Limb (tissue), 2 donors: ENCODE results near the gene SSR1.

Experiments used
- DNase-seq, 2 donors: peaks; one replicate each; pipeline ENCODE4 v3.0.0-alpha.2; 2016; ENCODE audit errors: extremely low spot score in 2 of 2

Gene SSR1

DNA sequence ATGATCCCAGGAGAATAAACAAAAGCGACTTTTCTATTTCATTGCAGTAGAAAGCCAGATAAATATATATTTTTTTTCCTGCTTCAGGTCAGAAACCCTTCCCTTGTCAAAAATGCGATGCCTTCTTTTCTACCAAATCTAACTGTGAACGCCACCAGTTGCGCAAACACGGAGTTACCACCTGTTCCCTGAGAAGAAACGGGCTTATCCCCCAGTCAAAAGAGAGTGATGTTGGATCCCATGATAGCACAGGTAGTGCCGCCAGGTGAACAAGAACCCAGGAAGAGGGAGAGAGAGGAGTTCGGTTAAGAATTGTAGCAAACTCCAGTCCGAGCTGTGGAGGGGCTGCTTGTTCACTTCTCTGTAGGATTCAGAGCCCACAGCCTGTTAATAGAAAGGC lies 72.6 kb downstream of the SSR1 start:
- no peak for DNase-seq

DNA sequence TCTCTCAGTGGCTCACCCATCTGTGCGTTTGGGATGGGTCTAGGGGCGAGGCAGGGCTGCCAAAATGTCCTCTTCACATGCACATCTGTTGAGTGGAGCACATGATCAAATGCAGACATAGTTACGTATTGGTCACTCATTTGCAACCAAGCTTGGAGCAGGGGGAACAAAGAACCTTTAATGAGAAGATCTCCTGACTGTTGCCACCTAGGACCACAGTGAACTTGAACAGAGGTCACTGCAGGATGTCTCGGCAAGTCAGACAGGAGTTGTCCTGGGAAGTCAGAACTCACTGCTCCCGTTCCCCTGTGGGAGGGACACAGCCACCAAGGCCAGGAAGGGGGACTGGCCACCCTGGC lies 73.4 kb downstream of the SSR1 start:
- DNase-seq = no peak

DNA sequence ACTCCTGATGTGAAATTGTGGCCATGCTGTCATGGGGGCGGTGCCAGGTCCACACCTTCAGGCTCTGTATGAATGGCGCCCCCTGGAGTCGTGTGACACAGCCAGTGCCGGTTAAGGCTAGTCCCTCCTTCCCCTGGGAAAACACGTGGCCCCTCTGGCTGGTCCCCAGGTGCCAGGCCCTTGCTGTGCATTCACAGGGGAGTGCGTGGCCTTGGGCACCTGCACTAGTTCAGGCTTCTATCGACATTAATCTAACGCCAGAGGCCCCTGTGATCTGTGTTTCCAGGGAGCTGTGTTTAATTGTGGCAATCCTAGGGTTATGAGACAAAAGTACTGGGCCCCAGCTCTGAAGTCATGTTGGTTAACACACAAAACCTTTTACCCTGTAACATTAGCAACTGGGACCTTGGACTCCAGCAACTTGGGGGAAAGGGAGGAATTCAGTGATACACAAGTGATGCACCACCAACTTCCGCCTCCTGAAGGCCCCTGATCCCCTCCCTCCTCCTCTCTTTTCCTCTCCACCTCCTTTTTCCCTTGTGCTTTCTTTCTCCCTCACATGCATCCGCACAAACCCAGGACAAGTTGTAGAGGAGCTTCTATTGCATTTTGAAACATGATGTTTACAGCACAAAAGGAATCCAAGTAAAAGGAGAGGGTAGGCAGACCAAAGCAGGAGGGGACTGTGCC lies 74.0 kb downstream of the SSR1 start:
- peak in 1 of 2 donors; percentile 76 for DNase-seq

DNA sequence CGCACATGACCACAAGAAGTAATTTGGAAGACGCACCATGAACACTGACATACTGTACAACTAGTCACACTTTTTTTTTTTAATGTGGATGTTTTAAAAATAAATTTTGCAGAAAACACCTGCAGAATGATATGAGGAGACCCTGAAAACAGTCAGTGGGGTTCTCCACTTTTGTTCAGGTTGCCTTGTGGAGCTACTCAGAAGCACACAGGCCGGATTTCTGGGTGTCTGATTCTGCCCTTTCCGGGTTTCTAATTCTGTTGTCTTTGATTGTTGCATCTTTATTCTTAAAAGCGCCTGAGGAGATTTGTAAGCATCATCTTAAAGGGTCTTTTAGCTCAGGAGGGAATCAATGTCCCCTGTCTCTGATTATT lies 74.5 kb downstream of the SSR1 start:
- DNase-seq = no peak

DNA sequence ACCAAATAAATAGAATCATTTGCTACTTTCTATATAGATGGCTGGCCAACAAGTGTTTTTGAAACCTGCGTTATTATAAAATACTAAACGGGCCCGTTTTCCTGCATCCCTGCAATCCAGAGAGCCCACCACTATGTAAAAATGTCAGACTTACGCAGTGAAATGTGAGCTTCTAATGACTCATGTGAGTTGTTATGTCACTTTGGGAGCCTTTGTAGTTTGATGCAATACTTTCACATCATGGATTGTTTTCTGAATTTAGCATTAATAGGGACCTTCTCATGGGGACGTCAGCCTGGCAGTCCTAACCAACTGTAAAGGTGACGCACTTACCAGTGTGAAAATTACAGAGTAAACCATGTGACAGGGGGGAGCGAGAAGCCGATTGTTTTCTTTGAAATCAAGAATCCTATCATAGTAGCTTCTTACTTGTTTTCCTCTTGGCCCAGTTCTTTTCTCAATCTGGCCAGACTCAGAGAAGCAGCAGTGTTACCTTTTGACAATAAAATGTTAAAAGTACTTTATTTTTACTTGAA lies 75.3 kb downstream of the SSR1 start:
- no peak for DNase-seq

DNA sequence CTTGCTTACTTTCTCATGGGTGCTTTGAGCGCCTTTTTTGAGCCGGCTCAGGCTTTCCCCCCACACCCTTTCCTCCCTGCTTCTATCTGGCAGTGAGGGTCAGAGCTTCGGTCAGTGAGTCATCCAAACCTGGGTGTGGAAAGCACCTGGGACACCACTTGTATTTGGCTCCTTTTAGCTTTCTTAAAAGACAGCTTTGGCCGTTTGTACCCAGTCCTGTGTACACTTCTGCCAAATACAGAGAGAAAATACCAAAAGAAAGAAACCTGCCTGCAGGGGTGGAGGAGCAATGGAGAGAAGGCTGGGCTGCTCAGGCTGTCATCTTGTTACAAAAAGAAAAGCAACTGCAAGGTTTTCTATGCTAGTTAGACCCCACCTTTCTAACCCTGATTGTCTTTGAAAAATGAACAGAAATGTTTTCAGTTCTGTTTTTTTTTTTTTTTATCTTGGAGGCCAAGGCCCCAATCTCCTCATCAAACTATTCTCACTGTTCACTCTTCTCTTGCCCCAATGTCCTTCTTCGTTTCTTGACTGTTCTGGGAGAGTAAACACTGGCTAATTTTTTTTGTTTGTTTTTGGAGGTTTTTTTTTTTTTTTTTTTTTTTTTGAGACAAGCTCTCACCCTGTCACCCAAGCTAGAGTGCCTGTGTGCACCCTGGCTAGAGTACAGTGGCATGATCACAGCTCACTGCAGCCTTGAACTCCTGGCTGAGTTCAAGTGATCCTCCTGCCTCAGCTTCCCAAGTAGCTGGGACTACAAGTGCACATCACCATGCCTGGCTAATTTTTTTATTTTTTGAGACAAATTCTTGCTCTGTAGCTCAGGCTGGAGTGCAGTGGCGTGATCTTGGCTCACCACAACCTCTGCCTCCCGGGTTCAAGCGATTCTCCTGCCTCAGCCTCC lies 76.4 kb downstream of the SSR1 start:
- DNase-seq = no peak

DNA sequence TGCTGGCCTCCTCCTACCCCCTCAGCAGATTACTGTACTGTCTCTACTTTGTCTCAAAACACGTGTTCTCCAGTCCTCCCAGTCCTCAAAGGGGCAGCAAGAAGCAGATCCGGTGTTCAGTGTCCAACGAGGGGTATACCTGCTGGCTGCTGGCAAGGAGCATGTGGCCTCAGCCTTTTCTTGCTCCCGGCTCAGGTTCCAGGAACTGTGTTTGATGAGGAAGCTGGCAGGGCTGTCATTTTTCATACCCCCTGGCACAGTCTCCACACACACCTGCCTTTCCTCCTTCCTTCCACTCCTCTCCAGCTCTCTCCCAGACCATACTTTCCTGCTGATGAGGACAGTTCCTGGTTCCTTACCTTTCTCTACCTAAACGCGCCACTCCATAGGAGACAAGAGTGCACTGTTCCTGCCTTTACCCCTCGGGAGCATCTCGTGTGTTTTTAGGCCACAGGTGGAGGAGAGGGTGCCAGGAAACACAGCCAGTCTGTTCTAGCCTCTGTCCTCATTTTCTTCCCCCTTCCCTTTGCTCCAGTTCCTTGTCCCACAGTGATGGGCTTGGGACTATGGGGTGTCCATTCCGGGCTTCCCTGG lies 77.2 kb downstream of the SSR1 start:
- DNase-seq = no peak

DNA sequence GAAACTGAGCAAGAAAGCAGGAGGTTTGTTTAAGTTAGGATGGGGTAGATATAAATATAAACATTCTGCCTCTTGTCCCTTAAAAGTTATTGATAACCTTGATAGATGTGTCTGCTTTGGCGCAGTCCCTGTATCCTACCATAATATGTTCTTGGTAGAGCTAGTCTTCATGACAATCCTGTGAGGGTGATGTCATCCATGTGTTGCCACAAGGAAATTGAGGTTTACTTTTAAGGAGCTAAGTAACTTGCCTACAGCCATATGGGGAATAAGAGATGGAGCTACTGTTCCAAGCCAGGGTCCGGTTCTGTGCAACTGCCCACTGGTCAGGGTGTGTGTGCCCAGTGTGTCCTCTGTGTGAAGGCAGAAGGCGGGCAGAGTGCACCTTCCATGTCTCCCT lies 78.5 kb downstream of the SSR1 start:
- no peak for DNase-seq

DNA sequence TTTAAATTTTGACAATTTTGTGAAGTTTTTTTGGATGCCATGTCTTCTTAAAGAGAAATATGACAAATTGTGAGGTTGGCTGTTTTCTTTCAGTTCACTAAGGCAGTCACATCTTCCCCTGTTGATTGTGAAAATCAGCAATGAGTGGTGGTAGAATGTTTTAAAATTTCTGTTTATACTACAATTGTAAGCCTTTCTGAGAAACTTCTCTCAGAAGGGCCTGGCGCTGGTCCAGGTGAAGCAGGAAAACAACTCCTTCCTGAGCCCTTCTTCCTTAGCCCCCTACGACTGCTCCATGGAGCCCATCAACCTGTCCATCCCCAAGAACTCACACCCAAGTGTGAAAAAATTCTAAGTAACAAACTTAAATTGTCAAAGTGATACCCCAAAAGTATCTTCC lies 80.6 kb downstream of the SSR1 start:
- no peak for DNase-seq

DNA sequence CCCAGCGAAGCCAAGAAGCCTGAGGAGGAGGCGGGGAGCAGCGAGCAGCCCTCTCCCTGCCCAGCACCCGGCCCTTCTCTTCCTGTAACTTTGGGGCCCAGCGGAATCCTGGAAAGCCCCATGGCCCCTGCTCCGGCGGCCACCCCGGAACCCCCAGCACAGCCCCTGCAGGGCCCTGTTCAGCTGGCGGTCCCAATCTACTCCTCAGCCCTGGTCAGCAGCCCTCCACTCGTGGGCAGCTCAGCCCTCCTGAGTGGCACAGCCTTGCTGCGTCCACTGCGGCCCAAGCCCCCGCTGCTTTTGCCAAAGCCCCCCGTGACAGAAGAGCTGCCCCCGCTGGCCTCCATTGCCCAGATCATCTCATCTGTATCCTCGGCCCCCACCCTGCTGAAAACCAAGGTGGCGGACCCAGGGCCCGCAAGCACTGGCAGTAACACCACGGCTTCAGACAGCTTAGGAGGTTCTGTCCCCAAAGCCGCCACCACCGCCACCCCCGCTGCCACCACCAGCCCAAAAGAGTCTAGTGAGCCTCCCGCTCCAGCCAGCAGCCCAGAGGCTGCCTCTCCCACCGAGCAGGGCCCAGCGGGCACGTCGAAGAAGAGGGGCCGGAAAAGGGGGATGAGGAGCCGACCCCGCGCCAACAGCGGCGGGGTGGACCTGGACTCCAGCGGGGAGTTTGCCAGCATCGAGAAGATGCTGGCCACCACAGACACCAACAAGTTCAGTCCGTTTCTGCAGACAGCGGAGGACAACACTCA lies 81.9 kb downstream of the SSR1 start:
- no peak for DNase-seq

DNA sequence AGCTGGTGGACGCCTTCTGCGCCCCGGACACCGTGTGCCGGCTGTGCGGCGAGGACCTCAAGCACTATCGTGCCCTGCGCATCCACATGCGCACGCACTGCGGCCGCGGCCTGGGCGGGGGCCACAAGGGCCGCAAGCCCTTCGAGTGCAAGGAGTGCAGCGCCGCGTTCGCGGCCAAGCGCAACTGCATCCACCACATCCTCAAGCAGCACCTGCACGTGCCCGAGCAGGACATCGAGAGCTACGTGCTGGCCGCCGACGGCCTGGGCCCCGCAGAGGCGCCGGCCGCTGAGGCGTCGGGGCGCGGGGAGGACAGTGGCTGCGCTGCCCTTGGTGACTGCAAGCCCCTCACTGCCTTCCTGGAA lies 82.7 kb downstream of the SSR1 start:
- DNase-seq = no peak

DNA sequence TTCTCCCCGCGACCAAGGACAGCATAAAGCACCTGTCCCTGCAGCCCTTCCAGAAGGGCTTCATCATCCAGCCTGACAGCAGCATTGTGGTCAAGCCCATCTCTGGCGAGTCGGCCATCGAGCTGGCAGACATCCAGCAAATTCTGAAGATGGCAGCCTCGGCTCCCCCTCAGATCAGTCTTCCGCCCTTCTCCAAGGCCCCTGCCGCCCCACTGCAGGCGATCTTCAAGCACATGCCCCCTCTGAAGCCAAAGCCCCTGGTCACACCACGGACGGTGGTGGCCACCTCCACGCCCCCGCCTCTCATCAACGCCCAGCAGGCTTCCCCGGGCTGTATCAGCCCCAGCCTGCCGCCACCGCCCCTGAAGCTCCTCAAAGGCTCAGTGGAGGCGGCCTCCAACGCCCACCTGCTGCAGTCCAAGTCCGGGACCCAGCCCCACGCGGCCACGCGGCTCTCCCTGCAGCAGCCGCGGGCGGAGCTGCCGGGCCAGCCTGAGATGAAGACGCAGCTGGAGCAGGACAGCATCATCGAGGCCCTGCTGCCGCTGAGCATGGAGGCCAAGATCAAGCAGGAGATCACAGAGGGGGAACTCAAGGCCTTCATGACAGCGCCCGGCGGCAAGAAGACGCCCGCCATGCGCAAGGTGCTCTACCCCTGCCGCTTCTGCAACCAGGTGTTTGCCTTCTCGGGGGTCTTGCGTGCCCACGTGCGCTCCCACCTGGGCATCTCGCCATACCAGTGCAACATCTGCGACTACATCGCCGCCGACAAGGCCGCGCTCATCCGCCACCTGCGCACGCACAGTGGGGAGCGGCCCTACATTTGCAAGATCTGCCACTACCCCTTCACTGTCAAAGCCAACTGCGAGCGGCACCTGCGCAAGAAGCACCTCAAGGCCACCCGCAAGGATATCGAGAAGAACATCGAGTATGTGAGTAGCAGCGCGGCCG lies 83.3 kb downstream of the SSR1 start:
- no peak for DNase-seq

DNA sequence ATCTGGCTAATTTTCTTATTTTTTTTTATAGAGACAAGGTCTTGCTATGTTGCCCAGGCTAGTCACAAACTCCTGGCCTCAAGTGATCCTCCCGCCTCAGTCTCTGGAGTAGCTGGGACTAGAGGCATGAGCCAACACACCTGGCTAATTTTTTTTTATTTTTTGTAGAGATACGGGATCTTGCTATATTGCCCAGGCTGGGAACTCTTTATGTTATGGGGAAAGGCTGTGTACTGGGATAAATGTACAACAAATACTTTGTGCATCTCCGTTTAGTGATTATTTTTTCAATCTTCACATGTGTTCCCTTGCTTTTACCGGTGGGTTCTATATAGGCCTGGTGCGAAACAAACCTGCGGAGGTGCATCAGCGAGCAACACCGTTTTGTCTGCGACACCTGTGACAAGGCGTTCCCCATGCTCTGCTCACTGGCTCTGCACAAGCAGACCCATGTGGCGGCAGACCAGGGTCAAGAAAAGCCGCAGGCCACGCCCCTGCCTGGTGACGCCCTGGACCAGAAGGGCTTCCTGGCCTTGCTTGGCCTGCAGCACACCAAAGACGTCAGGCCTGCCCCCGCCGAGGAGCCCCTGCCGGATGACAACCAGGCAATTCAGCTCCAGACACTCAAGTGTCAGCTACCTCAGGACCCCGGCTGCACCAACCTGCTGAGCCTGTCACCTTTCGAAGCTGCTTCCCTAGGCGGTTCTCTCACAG lies 84.2 kb downstream of the SSR1 start:
- no peak for DNase-seq

DNA sequence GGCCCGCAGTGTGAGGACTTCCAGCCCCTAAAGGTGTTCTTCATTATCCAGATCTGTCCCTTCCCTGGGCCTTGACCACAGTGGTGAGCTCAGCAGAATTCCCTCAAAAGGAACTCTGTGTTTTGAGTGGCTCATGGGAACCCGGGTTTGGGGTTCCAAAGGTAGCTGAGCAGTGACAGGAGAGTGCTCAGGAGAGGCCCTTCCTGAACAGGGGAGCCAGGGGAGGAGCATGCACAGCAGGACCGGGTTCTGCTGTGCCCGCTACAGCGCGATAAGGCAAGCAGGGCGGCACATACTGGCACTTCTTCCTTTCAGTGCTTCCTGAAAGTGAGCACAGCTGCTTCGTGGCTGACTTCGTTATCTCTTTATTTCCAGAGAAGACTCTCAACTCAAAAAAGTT lies 88.3 kb downstream of the SSR1 start:
- DNase-seq = no peak

DNA sequence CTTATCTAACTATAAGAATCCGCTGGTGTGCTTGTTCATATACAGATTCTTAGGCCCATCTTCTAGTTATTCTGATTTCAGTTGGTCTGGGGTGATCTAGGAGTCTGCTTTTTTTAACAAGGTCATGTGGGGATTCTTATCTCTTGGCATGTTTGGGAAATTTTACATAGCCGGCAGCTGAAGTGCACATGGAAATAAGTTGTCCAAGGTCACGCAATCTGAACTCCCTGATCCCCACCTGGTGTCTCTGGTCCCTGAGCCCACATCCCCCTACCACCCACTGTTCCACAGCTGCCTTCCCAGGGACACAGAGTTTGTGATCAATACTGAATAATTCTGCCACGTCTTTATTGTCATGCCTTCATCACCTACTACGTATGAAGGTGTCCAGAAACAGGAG lies 90.8 kb downstream of the SSR1 start:
- no peak for DNase-seq

DNA sequence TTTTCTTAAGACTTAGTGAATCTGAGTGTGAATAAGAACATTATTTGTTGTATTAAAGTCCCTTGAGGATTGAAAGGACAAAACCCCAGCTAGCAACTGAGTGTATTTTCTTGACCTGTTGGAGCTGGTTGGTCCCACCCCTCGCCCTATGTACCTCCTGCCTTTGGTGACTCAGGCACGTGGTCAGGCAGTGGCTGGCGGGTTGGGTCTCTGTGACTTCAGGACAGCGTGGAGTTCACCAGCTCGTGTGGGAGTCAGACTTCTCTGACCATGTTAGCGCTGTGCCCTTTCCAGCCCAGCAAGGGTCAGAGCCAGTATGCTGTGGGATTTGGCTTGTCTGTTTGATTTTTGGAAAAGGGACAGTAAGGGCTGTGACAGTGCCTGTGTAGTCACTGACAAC lies 93.7 kb downstream of the SSR1 start:
- no peak for DNase-seq

DNA sequence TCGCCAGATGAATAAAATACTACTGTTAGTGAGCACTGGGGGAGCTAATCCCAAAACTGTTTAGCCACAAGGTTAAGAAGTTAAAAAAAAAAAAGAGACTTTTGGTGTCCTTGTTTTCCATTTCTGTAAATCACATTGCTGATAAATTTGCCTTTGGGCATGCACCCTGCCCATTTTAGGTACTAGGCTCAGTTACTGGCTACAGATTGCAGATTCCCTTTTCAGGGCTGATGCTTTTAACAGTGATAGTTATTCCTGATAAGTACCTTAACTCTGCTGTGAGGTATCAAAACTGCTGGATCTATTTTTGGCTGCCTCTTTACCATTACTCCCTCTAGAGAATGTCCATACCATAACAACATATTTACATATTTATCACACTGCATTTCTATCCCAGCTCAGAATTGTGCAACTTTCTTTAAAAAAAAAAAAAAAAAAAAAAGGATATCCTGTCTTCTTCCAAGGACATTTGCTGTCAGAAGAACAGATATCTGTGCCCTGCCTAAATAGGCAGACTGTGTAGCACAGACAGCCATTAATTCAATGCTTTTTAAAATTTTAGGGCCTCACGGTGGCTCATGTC lies 94.5 kb downstream of the SSR1 start:
- DNase-seq = no peak
